Immature natural killer cell (primary cell): Measurements from ENCODE around the gene MAEA. TPM values are rescaled to one million over a fixed set of nuclear protein-coding genes. Genes with fewer than 3 reads are reported as not detected.
"Not testable (repeated sequence)": the region's sequence is repeated elsewhere in the genome, so short reads cannot be mapped to it uniquely, and the experiment has no call there.

Experiments
- DNase-seq, 3 donors: peaks; one replicate each; pipeline ENCODE4 v3.0.0; 2022; ENCODE audit warnings: mixed read lengths in 1 of 3
- H3K27ac Mint-ChIP-seq, 6 donors: one replicate each; pipeline ENCODE4 v1.8.0; 2020; ENCODE audit warnings: mixed read lengths in 6 of 6, mild to moderate bottlenecking in 5 of 6, inconsistent platforms in 4 of 6, moderate library complexity in 3 of 6
- H3K27me3 Mint-ChIP-seq, 3 donors: one replicate each; pipeline ENCODE4 v1.8.0; 2020 to 2021; ENCODE audit warnings: low read depth in 3 of 3, mild to moderate bottlenecking in 3 of 3, mixed read lengths in 3 of 3, moderate library complexity in 3 of 3, inconsistent platforms in 1 of 3
- H3K36me3 Mint-ChIP-seq, 3 donors: one replicate each; pipeline ENCODE4 v1.8.0; 2020; ENCODE audit warnings: mixed read lengths in 3 of 3, inconsistent platforms in 2 of 3, mild to moderate bottlenecking in 2 of 3
- H3K4me1 Mint-ChIP-seq, 2 donors: one replicate each; pipeline ENCODE4 v1.8.0; 2020; ENCODE audit warnings: inconsistent platforms in 2 of 2, mild to moderate bottlenecking in 2 of 2, mixed read lengths in 2 of 2, moderate library complexity in 1 of 2
- H3K4me3 Mint-ChIP-seq, 5 donors: one replicate each; pipeline ENCODE4 v1.8.0; 2020; ENCODE audit warnings: mild to moderate bottlenecking in 5 of 5, mixed read lengths in 5 of 5, inconsistent platforms in 3 of 5, moderate library complexity in 3 of 5
- H3K9me3 Mint-ChIP-seq, 6 donors: one replicate each; pipeline ENCODE4 v1.8.0; 2020; ENCODE audit warnings: mild to moderate bottlenecking in 6 of 6, mixed read lengths in 6 of 6, inconsistent platforms in 4 of 6, moderate library complexity in 3 of 6
- polyA plus RNA-seq, 3 donors: library from polyadenylated mRNA; unstranded; fragments of 300-500 nt; fragmentation: Illumina TruSeq; gene quantifications; one replicate each; pipeline ENCODE4 v1.2.3, GENCODE V29; 2021

Gene MAEA
- polyA plus RNA-seq, 3 donors from 2014 or later: 60.7 to 76.0 (median 72.9) TPM

DNA sequence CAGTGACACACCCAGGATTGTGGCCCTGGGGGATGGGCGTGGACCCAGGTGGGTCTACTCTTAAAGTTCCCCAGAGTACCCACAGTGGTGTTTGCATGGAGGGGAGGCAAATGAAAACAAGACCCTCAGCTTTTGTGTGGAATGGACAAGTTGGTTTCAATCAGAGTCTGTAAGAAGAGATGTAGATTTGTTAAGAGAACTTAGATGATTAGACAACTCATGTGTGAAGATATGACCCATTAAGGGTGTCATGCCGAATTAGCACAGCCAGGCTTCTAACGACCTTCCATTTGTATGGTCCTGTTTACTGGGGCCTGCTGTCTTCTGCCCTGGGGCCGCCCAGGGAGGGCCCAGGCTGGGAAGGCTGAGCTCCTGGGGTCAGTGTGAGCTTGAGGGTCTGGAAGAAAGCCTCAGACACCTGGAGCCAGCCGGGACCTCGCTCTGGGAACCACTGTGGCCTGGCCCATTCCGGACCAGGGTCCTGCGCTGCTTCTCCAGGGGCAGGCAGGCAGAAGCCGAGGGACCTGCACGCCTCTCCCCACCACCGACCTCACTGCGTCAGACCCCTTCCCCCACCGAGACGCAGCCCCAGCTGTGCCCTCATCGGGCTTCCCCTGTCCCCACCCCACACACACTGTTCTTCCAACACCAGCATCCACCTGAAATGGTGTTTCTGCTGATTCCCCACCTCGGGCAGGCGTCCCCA is 77.7 kb downstream of the MAEA start:
- Mint-ChIP-seq H3K4me3 (no peak overlapping the region), H3K36me3 (peaks cover 7 to 31% (median 14%) of the 10 kb centered on the region in 3 donors), H3K9me3 (no peaks in the 10 kb centered on the region), H3K27ac (peak overlapping the region in 1 of 6 donors; percentile 78), H3K4me1 (peaks cover 0 to 5% of the 10 kb centered on the region in 2 donors), H3K27me3 (peaks cover 0 to 2% (median 0%) of the 10 kb centered on the region in 3 donors)
- DNase-seq: no peak

DNA sequence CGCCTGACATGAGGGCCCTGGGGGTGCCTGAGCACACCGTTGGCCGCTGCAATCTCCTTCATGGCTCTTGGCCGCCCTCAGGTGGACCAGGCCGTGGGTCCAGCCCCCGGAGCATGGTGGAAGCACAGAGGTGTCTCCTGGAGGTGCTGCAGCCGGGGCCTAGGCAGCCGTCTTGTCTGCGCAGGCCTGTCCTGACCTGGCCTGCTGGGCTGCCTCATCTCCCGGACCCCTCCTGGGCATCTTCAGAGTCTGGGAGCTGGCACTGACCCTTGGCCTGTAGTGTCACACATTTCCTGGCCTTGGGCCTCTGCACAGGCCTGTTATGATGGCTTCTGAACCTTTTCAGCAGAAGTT is 78.2 kb downstream of the MAEA start:
- Mint-ChIP-seq H3K9me3 (no peaks in the 10 kb centered on the region), H3K27me3 (peaks cover 0 to 2% (median 0%) of the 10 kb centered on the region in 3 donors), H3K4me1 (peaks cover 0 to 5% of the 10 kb centered on the region in 2 donors), H3K36me3 (peaks cover 7 to 36% (median 14%) of the 10 kb centered on the region in 3 donors), H3K4me3 (no peak overlapping the region), H3K27ac (no peak overlapping the region)
- DNase-seq: no peak

DNA sequence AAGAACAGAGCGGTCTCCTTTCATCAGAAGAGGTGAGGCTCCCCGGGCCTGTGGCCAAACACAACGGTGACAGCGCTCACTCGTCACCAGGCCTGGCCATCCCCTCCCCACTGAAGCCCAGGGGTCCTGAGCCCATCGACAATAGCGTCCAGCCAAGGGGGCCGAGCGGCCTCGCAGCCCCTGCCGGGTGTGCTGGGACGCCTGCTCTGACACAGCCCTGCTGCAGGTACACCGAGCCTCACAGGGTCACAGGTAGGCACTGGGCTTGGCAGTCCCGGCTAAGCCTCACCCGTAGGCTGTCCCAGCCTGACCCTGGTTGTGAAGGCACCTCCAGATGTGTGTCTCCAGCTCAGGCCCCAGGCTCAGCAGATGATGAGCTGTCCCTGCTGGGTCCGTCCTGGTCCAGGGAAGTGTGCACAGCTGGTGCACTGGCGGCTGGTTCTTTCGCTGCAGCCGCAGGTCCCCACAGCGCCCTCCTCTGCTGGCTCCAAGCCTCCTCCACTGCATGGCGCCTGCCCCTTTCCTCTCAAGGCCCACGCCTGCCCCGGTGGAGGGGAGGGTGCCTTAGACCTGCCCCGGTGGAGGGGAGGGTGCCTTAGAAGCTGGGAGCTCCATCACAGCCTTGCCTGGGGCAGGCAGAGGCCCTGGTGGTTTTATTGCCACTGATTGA is 78.9 kb downstream of the MAEA start:
- Mint-ChIP-seq H3K27ac (no peak overlapping the region), H3K27me3 (peaks cover 0 to 2% (median 0%) of the 10 kb centered on the region in 3 donors), H3K4me1 (peaks cover 0 to 5% of the 10 kb centered on the region in 2 donors), H3K9me3 (no peaks in the 10 kb centered on the region), H3K4me3 (no peak overlapping the region), H3K36me3 (peaks cover 7 to 39% (median 13%) of the 10 kb centered on the region in 3 donors)
- no peak for DNase-seq

DNA sequence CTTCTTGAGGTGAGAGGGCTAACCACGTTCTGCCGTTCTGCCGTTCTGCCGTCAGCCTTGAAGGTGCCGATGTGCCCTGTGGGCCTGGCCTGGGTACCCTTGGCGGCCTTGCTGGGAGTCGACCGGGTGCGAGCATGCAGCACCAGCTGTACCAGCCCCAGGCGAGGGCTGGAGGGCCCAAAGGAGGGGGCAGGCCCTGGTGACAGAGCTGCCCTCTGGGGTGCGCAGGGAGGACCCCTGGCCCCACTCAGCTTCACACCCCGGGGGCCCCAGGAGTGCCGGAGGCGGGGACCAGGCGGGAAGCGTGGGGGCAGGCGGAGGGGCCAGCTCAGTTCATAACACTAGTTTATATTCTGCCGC is 79.4 kb downstream of the MAEA start:
- Mint-ChIP-seq H3K4me3 (no peak overlapping the region), H3K4me1 (peaks cover 0 to 5% of the 10 kb centered on the region in 2 donors), H3K27ac (no peak overlapping the region), H3K9me3 (no peaks in the 10 kb centered on the region), H3K36me3 (peaks cover 7 to 43% (median 15%) of the 10 kb centered on the region in 3 donors), H3K27me3 (peaks cover 0 to 2% (median 0%) of the 10 kb centered on the region in 3 donors)
- no peak for DNase-seq

DNA sequence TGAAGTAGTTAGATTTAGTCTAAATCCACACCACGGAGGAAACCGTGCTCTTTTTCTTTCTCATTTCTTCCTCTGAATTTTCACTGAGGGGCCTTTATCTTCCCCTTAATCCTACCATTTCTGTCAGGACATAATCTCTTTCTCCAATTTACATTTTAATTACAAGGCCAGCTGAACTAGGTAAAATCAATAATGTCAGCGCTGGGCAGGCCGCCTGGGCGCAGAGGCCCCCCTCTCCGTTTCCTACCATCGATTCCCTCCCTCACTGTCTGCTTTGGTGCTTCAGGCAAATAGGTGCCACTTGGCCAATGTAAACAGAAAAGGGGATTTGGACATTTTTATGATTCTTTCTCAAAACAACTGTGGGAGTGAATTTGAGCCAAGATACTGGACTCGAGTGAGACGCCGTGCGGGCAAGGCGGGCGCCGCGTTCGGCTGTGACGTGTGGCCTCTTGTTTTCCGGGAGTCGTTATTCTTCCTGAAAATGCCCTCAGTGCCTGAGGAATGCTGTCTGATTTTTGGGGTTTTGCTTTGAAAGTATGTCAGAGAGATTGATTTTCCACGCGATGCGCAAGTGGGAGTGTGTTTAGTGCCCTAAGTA is 79.9 kb downstream of the MAEA start:
- Mint-ChIP-seq H3K9me3 (no peaks in the 10 kb centered on the region), H3K4me1 (peaks cover 0 to 5% of the 10 kb centered on the region in 2 donors), H3K4me3 (no peak overlapping the region), H3K27ac (no peak overlapping the region), H3K27me3 (peaks cover 0 to 2% (median 0%) of the 10 kb centered on the region in 3 donors), H3K36me3 (peaks cover 7 to 43% (median 15%) of the 10 kb centered on the region in 3 donors)
- DNase-seq: no peak

DNA sequence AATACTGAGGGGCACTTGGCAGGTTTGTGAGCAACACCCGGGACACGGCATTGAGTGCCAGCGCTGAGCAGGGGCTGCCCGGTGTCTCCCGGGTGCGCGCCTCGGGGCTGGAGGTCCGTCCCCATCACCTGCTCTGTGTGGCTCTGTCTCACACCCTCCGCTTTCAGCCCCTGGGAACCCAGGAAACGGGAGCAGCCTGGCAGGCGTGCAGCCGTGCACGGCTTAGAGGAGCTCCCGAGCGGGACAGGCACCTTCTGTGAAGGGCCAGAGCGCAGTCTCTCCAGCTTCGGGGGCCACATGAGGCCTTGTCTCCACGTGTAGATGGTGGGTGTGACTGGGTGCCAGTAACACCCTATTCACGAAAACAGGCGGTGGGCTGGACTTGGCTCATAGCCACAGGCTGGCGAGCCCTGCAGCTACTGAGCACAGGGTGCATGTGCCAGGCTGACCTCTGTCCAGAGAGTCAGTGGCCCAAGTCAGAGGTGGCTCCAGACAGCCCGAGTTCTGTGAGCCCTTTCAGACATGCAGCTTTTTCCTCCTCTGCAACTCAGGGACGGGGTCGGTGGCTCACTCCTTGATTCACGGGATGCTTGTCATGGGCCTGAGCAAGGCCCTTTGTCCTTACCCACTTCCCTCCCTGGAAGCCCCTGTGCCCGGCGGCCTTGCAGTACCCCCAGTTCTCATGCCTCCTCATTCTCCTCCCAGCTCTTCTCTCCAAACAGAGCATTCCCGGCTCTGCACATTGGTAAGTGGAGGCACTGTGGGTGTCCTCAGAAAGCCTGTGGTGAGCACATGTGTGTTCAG is 80.8 kb downstream of the MAEA start:
- Mint-ChIP-seq H3K27ac (peak overlapping the region in 1 of 6 donors; percentile 61), H3K4me1 (peaks cover 0 to 5% of the 10 kb centered on the region in 2 donors), H3K9me3 (no peaks in the 10 kb centered on the region), H3K27me3 (peaks cover 0 to 2% (median 0%) of the 10 kb centered on the region in 3 donors), H3K4me3 (no peak overlapping the region), H3K36me3 (peaks cover 7 to 43% (median 15%) of the 10 kb centered on the region in 3 donors)
- no peak for DNase-seq

DNA sequence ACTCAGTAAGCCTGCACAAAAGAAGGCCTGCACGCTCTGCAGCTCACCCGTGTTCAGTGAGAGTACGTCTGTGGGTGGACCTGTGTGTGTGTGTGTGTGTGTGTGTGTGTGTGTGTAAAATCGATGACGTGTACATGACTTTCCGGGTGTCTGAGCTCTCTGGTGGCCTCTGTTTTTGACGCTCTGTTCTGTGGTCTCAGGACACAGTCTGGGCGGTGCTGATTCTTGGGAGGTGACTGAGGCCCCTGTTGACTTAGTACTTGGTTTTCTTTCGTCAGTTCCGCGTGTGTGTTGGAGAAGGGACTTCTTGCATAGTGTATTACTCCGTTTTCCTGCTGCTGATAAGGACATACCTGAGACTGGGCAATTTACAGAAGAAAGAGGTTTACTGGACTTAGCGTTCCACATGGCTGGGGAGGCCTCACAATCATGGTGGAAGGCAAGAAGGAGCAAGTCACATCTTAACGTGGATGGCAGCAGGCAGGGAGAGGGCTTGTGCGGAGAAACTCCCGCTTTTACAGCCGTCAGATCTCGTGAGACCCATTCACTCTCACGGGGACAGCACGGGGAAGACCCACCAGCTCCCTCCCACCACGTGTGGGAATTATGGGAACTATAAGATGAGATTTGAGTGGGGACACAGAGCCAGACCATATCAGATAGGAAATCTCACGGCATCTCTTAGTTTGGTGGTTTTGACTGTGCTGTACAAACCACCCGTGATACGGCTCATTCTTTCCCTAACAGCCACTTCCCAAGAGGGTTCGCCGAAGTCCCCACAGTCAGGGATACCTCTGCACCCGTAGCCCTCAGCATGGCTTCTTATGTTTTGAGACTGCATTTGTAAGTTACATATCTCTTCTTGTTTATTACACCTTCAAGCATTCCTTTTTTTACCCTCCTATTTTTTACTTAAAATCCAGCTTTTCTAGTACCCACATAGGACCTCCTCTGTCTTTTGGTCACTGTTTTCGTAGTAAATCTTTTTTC is 81.8 kb downstream of the MAEA start:
- H3K36me3 Mint-ChIP-seq: peaks cover 7 to 43% (median 15%) of the 10 kb centered on the region in 3 donors
- no peak overlapping the region for H3K4me3 Mint-ChIP-seq
- no peaks in the 10 kb centered on the region for H3K9me3 Mint-ChIP-seq
- peak overlapping the region in 2 of 6 donors; percentile 31 to 61 for H3K27ac Mint-ChIP-seq
- H3K27me3 Mint-ChIP-seq: peaks cover 0 to 2% (median 0%) of the 10 kb centered on the region in 3 donors
- H3K4me1 Mint-ChIP-seq: peaks cover 0 to 5% of the 10 kb centered on the region in 2 donors
- DNase-seq: no peak

DNA sequence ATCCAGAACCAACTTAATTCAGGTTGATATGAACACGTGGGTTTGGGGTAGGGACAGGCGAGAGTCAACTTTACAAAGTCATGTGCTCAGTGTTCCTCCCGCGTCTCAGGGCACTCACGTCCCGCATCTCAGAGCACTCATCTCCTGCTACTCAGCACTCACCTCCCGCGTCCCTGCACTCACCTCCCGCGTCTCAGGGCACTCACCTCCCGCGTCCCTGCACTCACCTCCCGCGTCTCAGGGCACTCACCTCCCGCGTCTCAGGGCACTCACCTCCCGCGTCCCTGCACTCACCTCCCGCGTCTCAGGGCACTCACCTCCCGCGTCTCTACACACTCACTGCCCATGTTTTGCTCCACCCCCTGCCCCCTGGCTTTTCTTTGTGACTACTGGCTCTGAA is 82.9 kb downstream of the MAEA start:
- peaks cover 7 to 39% (median 15%) of the 10 kb centered on the region in 3 donors for H3K36me3 Mint-ChIP-seq
- H3K27me3 Mint-ChIP-seq, H3K4me3 Mint-ChIP-seq, H3K9me3 Mint-ChIP-seq, DNase-seq, H3K27ac Mint-ChIP-seq, H3K4me1 Mint-ChIP-seq: not testable (repeated sequence)

DNA sequence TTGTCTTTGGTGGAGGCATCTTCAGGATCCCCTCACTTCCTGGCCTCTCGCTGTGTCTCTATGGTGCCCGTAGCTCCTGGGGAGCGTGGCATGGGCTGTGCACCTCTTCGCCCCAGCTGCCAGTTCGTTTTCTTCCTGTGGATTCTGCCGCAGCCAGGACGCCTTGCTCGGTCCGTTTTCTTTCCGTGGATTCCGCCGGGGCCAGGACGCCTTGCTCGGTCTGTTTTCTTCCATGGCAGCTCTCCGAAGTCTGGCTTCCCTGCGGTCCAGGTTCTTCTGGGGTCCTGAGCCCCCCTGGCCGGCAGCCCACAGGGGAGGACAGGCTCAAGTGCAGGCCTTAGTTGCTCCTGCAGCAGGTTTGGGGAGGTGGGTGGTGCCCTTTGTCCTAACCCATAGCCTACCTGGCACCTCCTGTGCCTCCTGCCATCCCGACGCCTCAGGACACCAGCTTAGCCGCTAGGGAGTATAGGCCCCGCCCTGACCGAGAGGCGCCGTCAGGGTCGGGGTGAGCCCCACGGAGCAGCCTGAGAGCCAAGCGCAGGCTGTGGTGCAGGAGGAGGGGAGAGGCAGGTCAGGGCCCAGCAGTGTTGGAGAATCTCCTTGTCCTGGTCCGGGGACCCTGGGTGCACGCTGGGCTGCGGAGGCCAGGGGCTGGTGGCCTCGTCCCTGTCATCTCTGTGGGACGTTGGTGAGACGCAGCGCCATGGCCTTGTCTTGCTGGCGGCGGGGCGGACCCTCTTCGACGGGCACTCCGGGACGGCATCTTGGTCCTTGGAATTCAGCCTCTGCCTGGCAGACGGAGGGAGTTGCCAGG is 84.4 kb downstream of the MAEA start:
- Mint-ChIP-seq H3K27ac (no peak overlapping the region), H3K4me3 (no peak overlapping the region), H3K27me3 (peaks cover 0 to 2% (median 0%) of the 10 kb centered on the region in 3 donors), H3K9me3 (no peaks in the 10 kb centered on the region), H3K4me1 (peaks cover 0 to 5% of the 10 kb centered on the region in 2 donors), H3K36me3 (peaks cover 7 to 39% (median 15%) of the 10 kb centered on the region in 3 donors)
- DNase-seq: no peak

DNA sequence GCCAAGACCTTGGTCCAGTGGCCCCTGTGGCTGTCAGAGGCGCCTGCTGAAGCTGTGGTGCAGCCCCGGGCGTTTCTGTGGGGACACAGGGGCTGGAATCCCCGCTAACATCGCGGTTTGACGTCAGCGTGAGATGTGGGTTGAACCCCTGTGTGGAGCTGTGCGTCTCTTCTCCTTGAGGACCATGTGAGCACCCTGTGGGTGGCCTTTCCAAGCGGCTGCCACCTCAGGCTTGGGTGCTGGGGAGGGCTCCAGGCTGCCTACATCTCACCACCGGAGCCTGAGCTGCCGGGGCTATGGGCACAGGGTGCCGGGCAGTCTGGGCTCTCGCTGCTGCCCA is 85.0 kb downstream of the MAEA start:
- no peak for DNase-seq
- peaks cover 0 to 2% (median 0%) of the 10 kb centered on the region in 3 donors for H3K27me3 Mint-ChIP-seq
- no peak overlapping the region for H3K27ac Mint-ChIP-seq
- H3K4me1 Mint-ChIP-seq: peaks cover 0 to 5% of the 10 kb centered on the region in 2 donors
- no peaks in the 10 kb centered on the region for H3K9me3 Mint-ChIP-seq
- peaks cover 7 to 35% (median 15%) of the 10 kb centered on the region in 3 donors for H3K36me3 Mint-ChIP-seq
- no peak overlapping the region for H3K4me3 Mint-ChIP-seq

DNA sequence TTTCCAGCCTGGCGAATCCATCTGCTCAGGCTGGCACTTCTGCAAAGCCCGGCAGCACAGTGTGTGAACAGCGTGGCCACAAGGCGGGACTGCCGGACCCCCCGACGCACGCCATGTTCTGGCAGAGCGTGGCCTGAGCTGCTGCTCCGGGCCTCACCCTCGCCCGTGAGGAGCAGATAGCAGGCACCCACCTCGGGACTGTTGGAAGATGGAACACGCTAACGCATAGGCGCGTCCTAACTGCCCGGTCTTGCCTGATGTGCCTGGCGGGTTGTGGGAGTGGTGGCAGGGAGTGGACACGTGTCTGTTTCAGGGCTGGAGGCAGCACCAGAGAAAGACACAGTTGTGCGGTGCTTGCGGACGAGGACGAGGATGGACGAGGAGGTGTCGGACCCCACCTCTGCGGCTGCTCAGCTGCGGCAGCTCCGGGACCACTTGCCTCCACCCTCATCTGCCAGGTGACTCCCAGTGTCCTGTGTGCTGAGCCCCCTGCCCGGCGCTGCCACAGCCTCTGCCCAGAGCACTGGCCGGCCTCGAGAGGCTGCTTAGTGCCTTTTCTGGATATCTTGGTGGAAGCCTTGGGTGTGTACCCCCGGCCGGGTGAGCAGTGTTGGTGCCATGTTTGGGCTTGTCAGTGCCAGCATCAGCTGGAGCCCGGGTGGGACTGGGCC is 85.5 kb downstream of the MAEA start:
- Mint-ChIP-seq H3K27me3 (peaks cover 0 to 2% (median 0%) of the 10 kb centered on the region in 3 donors), H3K9me3 (no peaks in the 10 kb centered on the region), H3K36me3 (peaks cover 7 to 32% (median 11%) of the 10 kb centered on the region in 3 donors), H3K4me1 (peaks cover 0 to 5% of the 10 kb centered on the region in 2 donors), H3K4me3 (no peak overlapping the region), H3K27ac (no peak overlapping the region)
- no peak for DNase-seq
